ENCODE results near the gene KCNA10. TPM values are rescaled to one million over a fixed set of nuclear protein-coding genes. Genes with fewer than 3 reads are reported as not detected.

KCNA10 gene
- total RNA-seq, 1 experiment from 2014 or later, result not detected

DNA sequence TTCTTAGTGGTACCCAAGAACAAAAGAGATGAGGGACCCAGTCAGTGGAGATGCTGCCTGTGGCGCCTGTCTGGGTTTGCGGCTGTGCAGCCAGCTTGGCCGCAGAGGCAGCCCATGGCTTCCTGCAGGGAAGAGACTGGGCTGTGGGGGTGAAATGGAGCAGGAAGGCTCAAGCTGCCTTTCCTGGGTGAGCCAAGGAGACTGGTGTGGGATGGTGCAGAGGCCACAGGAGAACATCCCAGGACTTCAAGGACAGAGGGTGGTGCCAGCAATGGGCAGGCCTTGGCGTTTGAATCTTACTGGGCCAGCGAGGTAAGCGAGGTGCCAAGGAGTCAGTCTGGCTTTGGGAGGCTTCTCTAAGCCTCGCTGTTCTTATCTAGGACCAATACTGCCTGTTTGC, 26.4 kb downstream of the KCNA10 start:
- Histone ChIP-seq H3K27ac (ENCODE audit: low read depth, low read length) (no peak overlapping the region), H3K4me3 (replicated peaks in 1 of 2; ENCODE audit: low read depth in 1 of 2, low read length in 2 of 2) (no peak overlapping the region), H3K9me2 (ENCODE audit: insufficient read depth) (no peaks in the 10 kb centered on the region), H3K9me3 (ENCODE audit: control insufficient read depth in 1 of 2, insufficient read depth in 1 of 2, low read depth in 1 of 2, low read length in 2 of 2) (no peaks in the 10 kb centered on the region), H3K4me2 (ENCODE audit: low read length) (no peak overlapping the region), H4K20me1 (ENCODE audit: insufficient read depth) (no peaks in the 10 kb centered on the region), H3K9ac (ENCODE audit: low read length) (no peak overlapping the region), H3K4me1 (ENCODE audit: control insufficient read depth in 1 of 2, insufficient read depth in 2 of 2, low read length in 2 of 2) (no peaks in the 10 kb centered on the region; a peak in 1 of 4 replicates), H3K27me3 (ENCODE audit: insufficient read depth, low read length) (no peaks in the 10 kb centered on the region), H2AFZ (ENCODE audit: low read depth, low read length, poor library complexity, severe bottlenecking) (no peak overlapping the region), H3K36me3 (ENCODE audit: control insufficient read depth in 1 of 2, insufficient read depth in 2 of 2, low read length in 2 of 2) (no peaks in the 10 kb centered on the region), H3K79me2 (ENCODE audit: insufficient read depth, low read length) (no peaks in the 10 kb centered on the region)
- POLR2A ChIA-PET, result no interaction called here
- TF ChIP-seq TCF7L2 (IDR thresholded peaks at IDR 0.05; ENCODE audit: borderline replicate concordance, extremely low read depth, insufficient read depth, insufficient read length) (no peak), SP1 (IDR thresholded peaks at IDR 0.05; ENCODE audit: low read depth) (no peak), ZNF274 (IDR thresholded peaks at IDR 0.05; ENCODE audit: low read depth, low read length) (no peak)
- TF ChIP-seq, protein P1, sequence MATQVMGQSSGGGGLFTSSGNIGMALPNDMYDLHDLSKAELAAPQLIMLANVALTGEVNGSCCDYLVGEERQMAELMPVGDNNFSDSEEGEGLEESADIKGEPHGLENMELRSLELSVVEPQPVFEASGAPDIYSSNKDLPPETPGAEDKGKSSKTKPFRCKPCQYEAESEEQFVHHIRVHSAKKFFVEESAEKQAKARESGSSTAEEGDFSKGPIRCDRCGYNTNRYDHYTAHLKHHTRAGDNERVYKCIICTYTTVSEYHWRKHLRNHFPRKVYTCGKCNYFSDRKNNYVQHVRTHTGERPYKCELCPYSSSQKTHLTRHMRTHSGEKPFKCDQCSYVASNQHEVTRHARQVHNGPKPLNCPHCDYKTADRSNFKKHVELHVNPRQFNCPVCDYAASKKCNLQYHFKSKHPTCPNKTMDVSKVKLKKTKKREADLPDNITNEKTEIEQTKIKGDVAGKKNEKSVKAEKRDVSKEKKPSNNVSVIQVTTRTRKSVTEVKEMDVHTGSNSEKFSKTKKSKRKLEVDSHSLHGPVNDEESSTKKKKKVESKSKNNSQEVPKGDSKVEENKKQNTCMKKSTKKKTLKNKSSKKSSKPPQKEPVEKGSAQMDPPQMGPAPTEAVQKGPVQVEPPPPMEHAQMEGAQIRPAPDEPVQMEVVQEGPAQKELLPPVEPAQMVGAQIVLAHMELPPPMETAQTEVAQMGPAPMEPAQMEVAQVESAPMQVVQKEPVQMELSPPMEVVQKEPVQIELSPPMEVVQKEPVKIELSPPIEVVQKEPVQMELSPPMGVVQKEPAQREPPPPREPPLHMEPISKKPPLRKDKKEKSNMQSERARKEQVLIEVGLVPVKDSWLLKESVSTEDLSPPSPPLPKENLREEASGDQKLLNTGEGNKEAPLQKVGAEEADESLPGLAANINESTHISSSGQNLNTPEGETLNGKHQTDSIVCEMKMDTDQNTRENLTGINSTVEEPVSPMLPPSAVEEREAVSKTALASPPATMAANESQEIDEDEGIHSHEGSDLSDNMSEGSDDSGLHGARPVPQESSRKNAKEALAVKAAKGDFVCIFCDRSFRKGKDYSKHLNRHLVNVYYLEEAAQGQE (IDR thresholded peaks at IDR 0.05; ENCODE audit: low read depth), result no peak
- ATAC-seq (no peak), DNase-seq (ENCODE audit: low read depth, low spot score) (no peak)
- CTCF ChIA-PET, result interaction anchor here (1.0 to 9.3 kb wide), 2 partner anchors 20 to 32 kb away, joined by 3 to 203 read pairs; no protein-coding TSS in a partner anchor
- intact Hi-C loops (cut with micrococcal nuclease), result no loop called here
- no TSS peak for BruUV-seq (replicated peaks)
- RAD21 ChIA-PET (ENCODE audit: low non-redundant PET in 1 of 2, low total read pairs in 2 of 2, uncharacterized antibody in 2 of 2, unreplicated experiment in 2 of 2), result no interaction called here

DNA sequence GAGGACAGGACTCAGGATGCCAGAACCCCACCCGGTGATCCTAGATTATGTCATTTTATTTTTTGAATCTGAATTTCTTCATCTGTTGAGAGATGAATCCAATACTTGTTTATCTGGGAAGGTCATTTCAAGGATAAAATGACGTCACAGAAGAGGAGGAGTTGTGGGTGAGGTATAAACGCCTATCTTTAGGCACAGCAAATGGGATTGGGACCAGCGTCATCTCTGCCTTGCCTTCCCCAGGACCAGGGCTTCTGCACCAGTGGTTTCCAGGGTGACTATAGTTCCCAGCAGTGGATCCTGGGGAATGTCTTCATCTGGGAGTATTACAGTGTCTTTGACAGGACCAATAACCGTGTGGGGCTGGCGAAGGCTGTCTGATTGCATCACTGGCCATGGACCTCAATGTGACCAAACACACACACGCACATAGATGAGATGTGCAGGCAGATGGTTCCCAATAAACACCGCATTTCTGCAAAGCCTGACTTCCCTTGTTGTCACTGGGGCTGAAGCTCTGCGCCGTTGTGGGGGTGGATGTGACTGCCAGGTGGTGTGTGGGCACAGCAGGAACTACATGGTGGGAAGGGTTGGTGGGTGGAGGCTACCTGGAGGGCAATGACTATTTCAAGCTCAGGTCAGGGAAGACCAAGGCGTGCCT, 28.1 kb downstream of the KCNA10 start:
- ChIA-PET RAD21 (ENCODE audit: low non-redundant PET in 1 of 2, low total read pairs in 2 of 2, uncharacterized antibody in 2 of 2, unreplicated experiment in 2 of 2) (no interaction called here), CTCF (interaction anchor here (9.3 kb wide), 1 partner anchor 18 kb away, joined by 203 read pairs; no protein-coding TSS in a partner anchor), POLR2A (no interaction called here)
- no peaks in the 10 kb centered on the region; a peak in 1 of 4 replicates for H3K4me1 ChIP-seq (ENCODE audit: control insufficient read depth in 1 of 2, insufficient read depth in 2 of 2, low read length in 2 of 2)
- TF ChIP-seq, protein P2, sequence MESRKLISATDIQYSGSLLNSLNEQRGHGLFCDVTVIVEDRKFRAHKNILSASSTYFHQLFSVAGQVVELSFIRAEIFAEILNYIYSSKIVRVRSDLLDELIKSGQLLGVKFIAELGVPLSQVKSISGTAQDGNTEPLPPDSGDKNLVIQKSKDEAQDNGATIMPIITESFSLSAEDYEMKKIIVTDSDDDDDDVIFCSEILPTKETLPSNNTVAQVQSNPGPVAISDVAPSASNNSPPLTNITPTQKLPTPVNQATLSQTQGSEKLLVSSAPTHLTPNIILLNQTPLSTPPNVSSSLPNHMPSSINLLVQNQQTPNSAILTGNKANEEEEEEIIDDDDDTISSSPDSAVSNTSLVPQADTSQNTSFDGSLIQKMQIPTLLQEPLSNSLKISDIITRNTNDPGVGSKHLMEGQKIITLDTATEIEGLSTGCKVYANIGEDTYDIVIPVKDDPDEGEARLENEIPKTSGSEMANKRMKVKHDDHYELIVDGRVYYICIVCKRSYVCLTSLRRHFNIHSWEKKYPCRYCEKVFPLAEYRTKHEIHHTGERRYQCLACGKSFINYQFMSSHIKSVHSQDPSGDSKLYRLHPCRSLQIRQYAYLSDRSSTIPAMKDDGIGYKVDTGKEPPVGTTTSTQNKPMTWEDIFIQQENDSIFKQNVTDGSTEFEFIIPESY (IDR thresholded peaks at IDR 0.05; ENCODE audit: extremely low read depth, insufficient replicate concordance, low read length), result no peak
- no peak for TF ChIP-seq ZFX (IDR thresholded peaks at IDR 0.05)
- TF ChIP-seq CEBPB (IDR thresholded peaks at IDR 0.05; ENCODE audit: low read depth), result no peak
- TF ChIP-seq ELF1 (IDR thresholded peaks at IDR 0.05; ENCODE audit: borderline replicate concordance, low read depth), result no peak
- no peak for TF ChIP-seq TCF7L2 (IDR thresholded peaks at IDR 0.05; ENCODE audit: borderline replicate concordance, extremely low read depth, insufficient read depth, insufficient read length)
- no peak for TF ChIP-seq SIN3A (IDR thresholded peaks at IDR 0.05; ENCODE audit: low read depth)
- H3K79me2 ChIP-seq (ENCODE audit: insufficient read depth, low read length), result no peaks in the 10 kb centered on the region
- no peaks in the 10 kb centered on the region for H4K20me1 ChIP-seq (ENCODE audit: insufficient read depth)
- no peaks in the 10 kb centered on the region for H3K9me3 ChIP-seq (ENCODE audit: control insufficient read depth in 1 of 2, insufficient read depth in 1 of 2, low read depth in 1 of 2, low read length in 2 of 2)
- H2AFZ ChIP-seq (ENCODE audit: low read depth, low read length, poor library complexity, severe bottlenecking), result no peak overlapping the region
- H3K9ac ChIP-seq (ENCODE audit: low read length), result no peak overlapping the region
- intact Hi-C loops (cut with micrococcal nuclease), result no loop called here
- H3K27me3 ChIP-seq (ENCODE audit: insufficient read depth, low read length), result no peaks in the 10 kb centered on the region
- H3K27ac ChIP-seq (ENCODE audit: low read depth, low read length), result no peak overlapping the region
- no peak for DNase-seq (ENCODE audit: low read depth, low spot score)
- no peak for ATAC-seq
- H3K9me2 ChIP-seq (ENCODE audit: insufficient read depth), result no peaks in the 10 kb centered on the region
- H3K4me3 ChIP-seq (replicated peaks in 1 of 2; ENCODE audit: low read depth in 1 of 2, low read length in 2 of 2), result no peak overlapping the region
- no peaks in the 10 kb centered on the region for H3K36me3 ChIP-seq (ENCODE audit: control insufficient read depth in 1 of 2, insufficient read depth in 2 of 2, low read length in 2 of 2)
- BruUV-seq (replicated peaks), result no TSS peak
- no peak overlapping the region for H3K4me2 ChIP-seq (ENCODE audit: low read length)
